ENCODE data around the gene TUFM. TPM values are rescaled to one million over a fixed set of nuclear protein-coding genes. Genes with fewer than 3 reads are reported as not detected.
"Not testable (repeated sequence)": the region's sequence is repeated elsewhere in the genome, so short reads cannot be mapped to it uniquely, and the experiment has no call there.

TUFM gene
- total RNA-seq, 1 experiment from 2014 or later = 361 TPM

DNA sequence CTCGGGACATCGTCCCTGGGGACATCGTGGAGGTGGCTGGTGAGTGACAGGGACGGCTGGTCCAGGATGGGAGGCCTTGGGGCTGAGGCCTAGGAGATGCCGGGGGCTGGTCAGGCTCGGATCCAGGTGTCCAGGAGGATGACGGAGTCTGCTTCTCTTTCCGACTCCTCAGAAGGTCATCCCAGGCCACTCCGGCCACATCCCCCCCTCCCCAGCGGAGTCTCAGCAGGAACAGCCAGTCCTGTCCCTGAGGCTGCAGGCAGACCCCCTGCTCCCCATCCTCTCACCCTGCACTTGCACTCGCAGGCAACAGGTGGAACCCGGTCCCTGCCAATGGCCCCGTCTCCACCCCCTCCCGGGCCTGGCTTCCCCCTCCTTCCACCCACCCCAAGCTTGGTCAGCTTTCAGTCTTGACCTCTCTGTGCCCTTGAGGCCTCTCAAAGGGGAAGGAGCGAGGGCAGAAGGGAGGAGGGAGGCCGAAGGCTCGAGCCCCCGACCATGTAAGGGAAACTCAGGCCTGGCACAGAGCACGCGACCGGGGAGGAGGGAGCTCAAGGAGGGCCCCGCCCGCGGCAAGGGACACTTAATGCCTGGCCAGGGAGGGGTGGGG is 36.5 kb upstream of the TUFM start:
- BruUV-seq (replicated peaks) = no TSS peak
- no peak overlapping the region for H3K4me2 ChIP-seq (ENCODE audit: low read length)
- no peaks in the 10 kb centered on the region for H3K27me3 ChIP-seq (ENCODE audit: insufficient read depth, low read length)
- no peak overlapping the region for H3K27ac ChIP-seq (ENCODE audit: low read depth, low read length)
- ATAC-seq (no peak), DNase-seq (ENCODE audit: low read depth, low spot score) (no peak)
- intact Hi-C loops (cut with micrococcal nuclease) = no loop called here
- POLR2A ChIA-PET = no interaction called here
- TF ChIP-seq EGR1 (IDR thresholded peaks at IDR 0.05; ENCODE audit: low read depth) (no peak), MAX (IDR thresholded peaks at IDR 0.05) (no peak), SP1 (IDR thresholded peaks at IDR 0.05; ENCODE audit: low read depth) (no peak), YY1 (IDR thresholded peaks at IDR 0.05; ENCODE audit: extremely low read depth, insufficient replicate concordance, low read depth, low read length) (no peak), CEBPB (IDR thresholded peaks at IDR 0.05; ENCODE audit: low read depth) (no peak), POLR2AphosphoS5 (IDR thresholded peaks at IDR 0.05; ENCODE audit: low read depth, low read length) (no peak), POLR2A (IDR thresholded peaks at IDR 0.05; ENCODE audit: borderline replicate concordance, extremely low read depth, insufficient read depth, insufficient read length) (no peak), SIN3A (IDR thresholded peaks at IDR 0.05; ENCODE audit: low read depth) (no peak), CTCF (IDR thresholded peaks at IDR 0.05 in 2 of 3, conservative IDR thresholded peaks at IDR 0.05 in 1 of 3; ENCODE audit: borderline replicate concordance in 1 of 3, insufficient read depth in 1 of 3, low read depth in 2 of 3, low read length in 2 of 3) (no peak), CBX3 (IDR thresholded peaks at IDR 0.05; ENCODE audit: low read depth) (no peak), ZNF274 (IDR thresholded peaks at IDR 0.05; ENCODE audit: low read depth, low read length) (no peak)
- H3K4me1 ChIP-seq (ENCODE audit: control insufficient read depth in 1 of 2, insufficient read depth in 2 of 2, low read length in 2 of 2) = peaks cover 5 to 17% of the 10 kb centered on the region in 2 experiments; a peak in 2 of 4 replicates
- no peaks in the 10 kb centered on the region for H3K9me3 ChIP-seq (ENCODE audit: control insufficient read depth in 1 of 2, insufficient read depth in 1 of 2, low read depth in 1 of 2, low read length in 2 of 2)
- RAD21 ChIA-PET (ENCODE audit: low non-redundant PET in 1 of 2, low total read pairs in 2 of 2, uncharacterized antibody in 2 of 2, unreplicated experiment in 2 of 2) = no interaction called here
- CTCF ChIA-PET = no interaction called here
- H3K9me2 ChIP-seq (ENCODE audit: insufficient read depth) = no peaks in the 10 kb centered on the region
- no peaks in the 10 kb centered on the region for H3K79me2 ChIP-seq (ENCODE audit: insufficient read depth, low read length)
- H2AFZ ChIP-seq (ENCODE audit: low read depth, low read length, poor library complexity, severe bottlenecking) = no peak overlapping the region
- no peaks in the 10 kb centered on the region for H4K20me1 ChIP-seq (ENCODE audit: insufficient read depth)
- no peaks in the 10 kb centered on the region for H3K36me3 ChIP-seq (ENCODE audit: control insufficient read depth in 1 of 2, insufficient read depth in 2 of 2, low read length in 2 of 2)
- H3K4me3 ChIP-seq (replicated peaks in 1 of 2; ENCODE audit: low read depth in 1 of 2, low read length in 2 of 2) = no peak overlapping the region
- no peak overlapping the region for H3K9ac ChIP-seq (ENCODE audit: low read length)

DNA sequence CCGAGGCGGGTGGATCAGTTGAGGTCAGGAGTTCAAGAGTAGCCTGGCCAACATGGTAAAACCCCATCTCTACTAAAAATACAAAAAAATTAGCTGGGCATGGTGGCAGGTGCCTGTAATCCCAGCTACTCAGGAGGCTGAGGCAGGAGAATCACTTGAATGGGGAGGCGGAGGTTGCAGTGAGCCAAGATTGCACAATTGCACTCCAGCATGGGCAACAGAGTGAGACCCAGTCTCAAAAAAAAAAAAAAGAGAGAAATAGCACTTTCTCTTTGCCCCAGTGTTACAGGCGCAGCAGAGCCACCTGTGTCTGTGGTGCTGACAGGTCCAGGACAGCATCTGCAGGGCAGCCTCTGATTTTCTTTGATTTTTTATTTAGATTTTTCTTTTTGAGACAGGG is 35.4 kb upstream of the TUFM start:
- H3K36me3 ChIP-seq (ENCODE audit: control insufficient read depth in 1 of 2, insufficient read depth in 2 of 2, low read length in 2 of 2); RAD21 ChIA-PET (ENCODE audit: low non-redundant PET in 1 of 2, low total read pairs in 2 of 2, uncharacterized antibody in 2 of 2, unreplicated experiment in 2 of 2); H3K9ac ChIP-seq (ENCODE audit: low read length); POLR2A ChIA-PET; H3K9me2 ChIP-seq (ENCODE audit: insufficient read depth); H3K27ac ChIP-seq (ENCODE audit: low read depth, low read length); CTCF ChIA-PET; H2AFZ ChIP-seq (ENCODE audit: low read depth, low read length, poor library complexity, severe bottlenecking); H3K9me3 ChIP-seq (ENCODE audit: control insufficient read depth in 1 of 2, insufficient read depth in 1 of 2, low read depth in 1 of 2, low read length in 2 of 2); ATAC-seq; BruUV-seq (replicated peaks); H3K4me2 ChIP-seq (ENCODE audit: low read length); intact Hi-C loops (cut with micrococcal nuclease); H4K20me1 ChIP-seq (ENCODE audit: insufficient read depth); H3K79me2 ChIP-seq (ENCODE audit: insufficient read depth, low read length); H3K4me3 ChIP-seq (replicated peaks in 1 of 2; ENCODE audit: low read depth in 1 of 2, low read length in 2 of 2); DNase-seq (ENCODE audit: low read depth, low spot score); H3K27me3 ChIP-seq (ENCODE audit: insufficient read depth, low read length): not testable (repeated sequence)
- H3K4me1 ChIP-seq (ENCODE audit: control insufficient read depth in 1 of 2, insufficient read depth in 2 of 2, low read length in 2 of 2) = peaks cover 5 to 17% of the 10 kb centered on the region in 2 experiments; a peak in 2 of 4 replicates

All from HCT116 (cell line).